Adrenal gland (tissue), 5 donors: ENCODE data around the gene PTP4A1.

Experiments
- POLR2A ChIP-seq, 2 donors: fragments of 450-650 bp; IDR thresholded peaks; one replicate each; pipeline ENCODE4 v1.6.1; 2017; ENCODE audit warnings: antibody characterized with exemption in 2 of 2, mild to moderate bottlenecking in 2 of 2, moderate library complexity in 1 of 2
- TF ChIP-seq, protein P1 (sequence below), 6 experiments: fragments of 450-650 bp in 4 of 6; fragments of 200-600 bp in 2 of 6; sonication (generic) in 1 of 6; IDR thresholded peaks; 1 replicate in 5 of 6; 2 replicates in 1 of 6; pipeline versions ENCODE4 v1.5.1 to v1.8.0; 2016 to 2021; ENCODE audit warnings: antibody characterized with exemption in 6 of 6, mild to moderate bottlenecking in 2 of 6, moderate library complexity in 1 of 6
- donor health status: DM: no; HTN: no; CAD: no.

- no peak for TF ChIP-seq POLR2A (IDR thresholded peaks at IDR 0.05)
- TF ChIP-seq, protein P1, sequence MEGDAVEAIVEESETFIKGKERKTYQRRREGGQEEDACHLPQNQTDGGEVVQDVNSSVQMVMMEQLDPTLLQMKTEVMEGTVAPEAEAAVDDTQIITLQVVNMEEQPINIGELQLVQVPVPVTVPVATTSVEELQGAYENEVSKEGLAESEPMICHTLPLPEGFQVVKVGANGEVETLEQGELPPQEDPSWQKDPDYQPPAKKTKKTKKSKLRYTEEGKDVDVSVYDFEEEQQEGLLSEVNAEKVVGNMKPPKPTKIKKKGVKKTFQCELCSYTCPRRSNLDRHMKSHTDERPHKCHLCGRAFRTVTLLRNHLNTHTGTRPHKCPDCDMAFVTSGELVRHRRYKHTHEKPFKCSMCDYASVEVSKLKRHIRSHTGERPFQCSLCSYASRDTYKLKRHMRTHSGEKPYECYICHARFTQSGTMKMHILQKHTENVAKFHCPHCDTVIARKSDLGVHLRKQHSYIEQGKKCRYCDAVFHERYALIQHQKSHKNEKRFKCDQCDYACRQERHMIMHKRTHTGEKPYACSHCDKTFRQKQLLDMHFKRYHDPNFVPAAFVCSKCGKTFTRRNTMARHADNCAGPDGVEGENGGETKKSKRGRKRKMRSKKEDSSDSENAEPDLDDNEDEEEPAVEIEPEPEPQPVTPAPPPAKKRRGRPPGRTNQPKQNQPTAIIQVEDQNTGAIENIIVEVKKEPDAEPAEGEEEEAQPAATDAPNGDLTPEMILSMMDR (IDR thresholded peaks at IDR 0.05), result no peak
These were observed 9.0 kb upstream of the PTP4A1 start for GRCh38 chr6:63563235-63563634.
